Lung (tissue), 12 donors: ENCODE measurements around the gene CCIN. TPM values are rescaled to one million over a fixed set of nuclear protein-coding genes. Genes with fewer than 3 reads are reported as not detected.

Experiments used
- ATAC-seq: fragments of 200-7000 bp; cut with Tn5 transposase; one replicate; pipeline ENCODE4 v1.9.1; 2020; ENCODE audit warnings: moderate number of reproducible peaks; ENCODE audit not compliant: insufficient read depth, low FRiP score
- DNase-seq, 3 donors: peaks; one replicate each; pipeline ENCODE4 v3.0.0-alpha.2; 2013 to 2017
- H3K27ac ChIP-seq, 2 donors: one replicate each; pipeline ENCODE4 v1.5.1; 2013; ENCODE audit warnings: mild to moderate bottlenecking in 2 of 2, moderate library complexity in 2 of 2, control low read depth in 1 of 2, inconsistent platforms in 1 of 2, low read depth in 1 of 2, low read length in 1 of 2
- H3K27me3 ChIP-seq, 3 donors: one replicate each; pipeline ENCODE4 v1.5.1; 2013; ENCODE audit warnings: low read length in 2 of 3; ENCODE audit not compliant: control insufficient read depth in 3 of 3, insufficient read depth in 3 of 3
- H3K36me3 ChIP-seq, 4 donors: one replicate each; pipeline ENCODE4 v1.5.1; 2013; ENCODE audit warnings: low read length in 4 of 4, mild to moderate bottlenecking in 1 of 4, moderate library complexity in 1 of 4; ENCODE audit not compliant: control insufficient read depth in 4 of 4, insufficient read depth in 4 of 4
- H3K4me1 ChIP-seq, 5 donors: one replicate each; pipeline ENCODE4 v1.5.1; 2013; ENCODE audit warnings: low read length in 5 of 5, mild to moderate bottlenecking in 2 of 5, moderate library complexity in 1 of 5; ENCODE audit not compliant: control insufficient read depth in 5 of 5, insufficient read depth in 5 of 5
- H3K4me3 ChIP-seq: one replicate; pipeline ENCODE4 v1.5.1; 2013; ENCODE audit warnings: mild to moderate bottlenecking, control low read depth, moderate library complexity
- H3K9ac ChIP-seq, 2 donors: one replicate each; pipeline ENCODE4 v1.5.1; 2013; ENCODE audit warnings: low read length in 2 of 2, control low read depth in 1 of 2; ENCODE audit not compliant: insufficient read depth in 1 of 2
- H3K9me3 ChIP-seq, 4 donors: one replicate each; pipeline ENCODE4 v1.5.1; 2013; ENCODE audit warnings: low read length in 3 of 4, mild to moderate bottlenecking in 1 of 4, moderate library complexity in 1 of 4; ENCODE audit not compliant: control insufficient read depth in 4 of 4, insufficient read depth in 3 of 4
- WGBS, 2 donors: extraction: QIAGEN DNeasy Blood & Tissue Kit; methylation state at CpG; one replicate each; pipeline ENCODE4 v1.1.7; 2013; 5-methylcytosine and 5-hydroxymethylcytosine counted together
- polyA plus RNA-seq, 2 donors: library from polyadenylated mRNA; stranded (reverse); fragments of 200-250 nt; gene quantifications; one replicate each; pipeline ENCODE4 v1.2.1, GENCODE V29; 2013
- total RNA-seq, 2 donors: library from RNA; depleted of rRNA in 1 of 2; stranded (reverse); fragments of >200 nt in 1 of 2; gene quantifications; one replicate each; pipeline ENCODE4 v1.2.1, GENCODE V29; 2014 to 2021
- TF ChIP-seq, protein P1 (sequence below): IDR thresholded peaks from 2 replicates; pipeline ENCODE4 v1.5.1; 2012; ENCODE audit warnings: mild to moderate bottlenecking; ENCODE audit errors: control extremely low read depth, extremely low read depth
- donor health status: control.
- donor health status: control.
- donor health status: Bipolar disorder and iron deficiency.
- donor health status: healthy.
- donor health status: DM: yes; HTN: yes; CAD: no.

Gene CCIN
- total and polyA plus RNA-seq, 4 donors, result 0.12 to 0.89 (median 0.15) TPM; not detected in 1

DNA sequence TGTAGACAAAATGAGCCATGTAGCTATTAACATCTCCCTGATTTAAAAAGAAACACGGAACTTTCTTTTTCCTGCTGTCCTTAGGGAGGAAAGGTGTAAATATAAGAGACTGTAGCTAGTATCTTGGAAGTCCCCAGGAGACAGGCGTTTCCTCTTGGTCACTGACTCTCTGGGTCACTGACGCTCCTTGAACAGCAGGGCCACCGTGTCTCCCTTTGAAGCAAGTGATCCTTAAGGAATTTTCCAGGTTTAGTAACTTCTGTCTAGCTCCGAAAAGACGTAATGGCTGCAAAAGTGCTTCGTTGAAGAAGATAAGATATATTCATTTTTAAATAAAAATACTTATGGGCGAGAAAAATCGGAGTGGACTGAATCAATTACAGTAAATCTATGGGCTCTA, 20.8 kb downstream of the CCIN start:
- Histone ChIP-seq H3K9ac (peak overlapping the region; percentile 3 to 90), H3K36me3 (peaks cover 0 to 2% (median 0%) of the 10 kb centered on the region in 4 donors), H3K27me3 (peaks cover 0 to 6% (median 0%) of the 10 kb centered on the region in 3 donors), H3K4me1 (peaks cover 7 to 35% (median 20%) of the 10 kb centered on the region in 5 donors), H3K4me3 (no peak overlapping the region), H3K9me3 (no peaks in the 10 kb centered on the region), H3K27ac (peak overlapping the region; percentile 74 to 96)
- TF ChIP-seq, protein P1, sequence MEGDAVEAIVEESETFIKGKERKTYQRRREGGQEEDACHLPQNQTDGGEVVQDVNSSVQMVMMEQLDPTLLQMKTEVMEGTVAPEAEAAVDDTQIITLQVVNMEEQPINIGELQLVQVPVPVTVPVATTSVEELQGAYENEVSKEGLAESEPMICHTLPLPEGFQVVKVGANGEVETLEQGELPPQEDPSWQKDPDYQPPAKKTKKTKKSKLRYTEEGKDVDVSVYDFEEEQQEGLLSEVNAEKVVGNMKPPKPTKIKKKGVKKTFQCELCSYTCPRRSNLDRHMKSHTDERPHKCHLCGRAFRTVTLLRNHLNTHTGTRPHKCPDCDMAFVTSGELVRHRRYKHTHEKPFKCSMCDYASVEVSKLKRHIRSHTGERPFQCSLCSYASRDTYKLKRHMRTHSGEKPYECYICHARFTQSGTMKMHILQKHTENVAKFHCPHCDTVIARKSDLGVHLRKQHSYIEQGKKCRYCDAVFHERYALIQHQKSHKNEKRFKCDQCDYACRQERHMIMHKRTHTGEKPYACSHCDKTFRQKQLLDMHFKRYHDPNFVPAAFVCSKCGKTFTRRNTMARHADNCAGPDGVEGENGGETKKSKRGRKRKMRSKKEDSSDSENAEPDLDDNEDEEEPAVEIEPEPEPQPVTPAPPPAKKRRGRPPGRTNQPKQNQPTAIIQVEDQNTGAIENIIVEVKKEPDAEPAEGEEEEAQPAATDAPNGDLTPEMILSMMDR, result no peak
- WGBS, 2 donors, result 6 to 7% methylated on average over 9 of the region's 9 CpGs
- DNase-seq, result peak in 1 of 3 donors; percentile 37
- ATAC-seq, result no peak

DNA sequence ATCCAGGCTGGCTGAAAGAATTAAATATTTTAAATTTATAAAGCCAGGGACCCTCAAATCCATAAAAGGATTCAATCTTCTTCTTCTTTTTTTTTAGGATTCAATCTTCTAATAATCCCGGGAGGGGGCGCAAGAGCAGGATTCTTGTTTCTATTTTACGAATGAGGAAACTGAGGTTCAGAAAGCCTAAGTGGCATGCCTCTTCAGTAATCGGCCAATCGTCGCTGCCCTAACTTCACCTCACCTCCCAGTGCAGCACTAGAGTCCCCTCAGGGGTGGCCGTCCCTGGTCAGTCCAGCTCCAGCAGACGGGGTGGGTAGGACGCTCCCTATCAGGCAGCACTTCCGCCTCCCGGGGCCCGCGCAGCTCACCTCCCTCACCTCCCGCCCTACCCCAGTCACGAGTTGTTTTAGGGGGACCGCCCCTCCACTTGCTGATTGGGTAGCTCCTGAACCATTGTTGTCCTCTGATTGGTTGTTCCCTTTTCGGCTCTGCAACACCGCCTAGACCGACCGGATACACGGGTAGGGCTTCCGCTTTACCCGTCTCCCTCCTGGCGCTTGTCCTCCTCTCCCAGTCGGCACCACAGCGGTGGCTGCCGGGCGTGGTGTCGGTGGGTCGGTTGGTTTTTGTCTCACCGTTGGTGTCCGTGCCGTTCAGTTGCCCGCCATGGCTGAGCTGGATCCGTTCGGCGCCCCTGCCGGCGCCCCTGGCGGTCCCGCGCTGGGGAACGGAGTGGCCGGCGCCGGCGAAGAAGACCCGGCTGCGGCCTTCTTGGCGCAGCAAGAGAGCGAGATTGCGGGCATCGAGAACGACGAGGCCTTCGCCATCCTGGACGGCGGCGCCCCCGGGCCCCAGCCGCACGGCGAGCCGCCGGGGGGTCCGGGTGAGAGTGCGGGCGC, 21.5 kb downstream of the CCIN start, which contains the start of gene CLTA:
CLTA (plus strand) TSS at position 534 of the 902 bp plus-strand sequence; CDS start at position 670, 136 bp downstream.
- peak within 1 kb of the TSS; percentile 92 for H3K4me3 ChIP-seq
- WGBS, 2 donors, result 0% methylated on average over 68 of the region's 68 CpGs
- peaks cover 0 to 2% (median 0%) of the 10 kb centered on the region in 4 donors for H3K36me3 ChIP-seq
- H3K27me3 ChIP-seq, result peaks cover 0 to 6% (median 0%) of the 10 kb centered on the region in 3 donors
- ATAC-seq, result peak; percentile 96
- TF ChIP-seq, protein P1, result no peak
- H3K27ac ChIP-seq, result peak within 1 kb of the TSS; percentile 97 to 98
- peak; percentile 97 to 99 (median 99) for DNase-seq
- H3K9ac ChIP-seq, result peak within 1 kb of the TSS; percentile 73 to 90
- no peaks in the 10 kb centered on the region for H3K9me3 ChIP-seq
- H3K4me1 ChIP-seq, result peaks cover 7 to 39% (median 20%) of the 10 kb centered on the region in 5 donors

DNA sequence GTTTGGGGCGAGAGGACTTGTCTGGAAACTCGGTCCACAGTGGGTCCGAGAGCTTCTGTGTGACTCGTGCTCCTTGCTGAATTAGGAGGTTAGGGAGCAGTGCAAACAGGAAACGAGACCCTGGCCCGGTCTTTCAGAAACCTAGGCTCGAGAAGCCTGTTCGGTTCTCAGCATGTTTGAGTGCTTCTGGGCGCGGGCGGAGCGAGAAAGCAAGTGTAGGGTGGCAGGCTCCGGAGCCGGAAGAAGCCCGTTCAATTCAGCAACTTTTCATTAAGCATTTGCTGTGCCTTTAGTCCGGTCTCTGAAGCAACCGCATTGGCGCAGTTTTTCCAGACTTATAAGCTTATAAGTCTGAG, 22.1 kb downstream of the CCIN start:
- 1% methylated on average over 18 of the region's 18 CpGs for WGBS, 2 donors
- DNase-seq (peak in 2 of 3 donors; percentile 22 to 33), ATAC-seq (peak; percentile 5)
- Histone ChIP-seq H3K27ac (peak overlapping the region; percentile 94 to 98), H3K4me1 (peaks cover 7 to 39% (median 20%) of the 10 kb centered on the region in 5 donors), H3K4me3 (peak overlapping the region; percentile 92), H3K9me3 (no peaks in the 10 kb centered on the region), H3K36me3 (peaks cover 0 to 2% (median under 1%) of the 10 kb centered on the region in 4 donors), H3K9ac (peak overlapping the region; percentile 73 to 89), H3K27me3 (peaks cover 0 to 6% (median 0%) of the 10 kb centered on the region in 3 donors)
- TF ChIP-seq, protein P1, result no peak
